HUES48 (cell line): ENCODE measurements around the gene ZNF32.
A peak's percentile ranks its signal among the peaks of the same experiment; 100 is the strongest.

Experiments
- H3K27ac ChIP-seq: one replicate; pipeline ENCODE4 v1.7.0; 2013; ENCODE audit warnings: low read depth, low read length, inconsistent platforms
- H3K27me3 ChIP-seq: 2 replicates; pipeline ENCODE4 v1.6.1; 2013; ENCODE audit warnings: mild to moderate bottlenecking, low read length; ENCODE audit not compliant: control insufficient read depth, insufficient read depth
- H3K36me3 ChIP-seq: 2 replicates; pipeline ENCODE4 v1.6.1; 2013; ENCODE audit warnings: low read length; ENCODE audit not compliant: control insufficient read depth, insufficient read depth
- H3K4me1 ChIP-seq: 2 replicates; pipeline ENCODE4 v1.6.1; 2013; ENCODE audit warnings: mild to moderate bottlenecking, low read length; ENCODE audit not compliant: control insufficient read depth, insufficient read depth
- H3K4me3 ChIP-seq: 2 replicates; pipeline ENCODE4 v1.5.1; 2013; ENCODE audit warnings: mild to moderate bottlenecking, low read depth, low read length
- H3K9ac ChIP-seq: 2 replicates; pipeline ENCODE4 v1.6.1; 2013; ENCODE audit warnings: mild to moderate bottlenecking, low read depth, low read length, moderate library complexity
- H3K9me3 ChIP-seq: 2 replicates; pipeline ENCODE4 v1.6.1; 2013; ENCODE audit warnings: low read length; ENCODE audit not compliant: control insufficient read depth, insufficient read depth

Gene ZNF32

GRCh38 chr10:43680035-43680434, 31.4 kb upstream of the ZNF32 start:
- Histone ChIP-seq H3K36me3 (no peaks in the 10 kb centered on the region), H3K4me1 (no peaks in the 10 kb centered on the region), H3K27ac (no peak overlapping the region), H3K27me3 (no peaks in the 10 kb centered on the region), H3K9ac (no peak overlapping the region), H3K9me3 (no peaks in the 10 kb centered on the region), H3K4me3 (no peak overlapping the region)

GRCh38 chr10:43679509-43679908, 30.8 kb upstream of the ZNF32 start:
- Histone ChIP-seq H3K36me3 (no peaks in the 10 kb centered on the region), H3K9me3 (no peaks in the 10 kb centered on the region), H3K9ac (no peak overlapping the region), H3K27me3 (no peaks in the 10 kb centered on the region), H3K4me3 (no peak overlapping the region), H3K4me1 (no peaks in the 10 kb centered on the region), H3K27ac (no peak overlapping the region)

GRCh38 chr10:43678654-43679053, 30.0 kb upstream of the ZNF32 start:
- H3K4me3 ChIP-seq: no peak overlapping the region
- no peak overlapping the region for H3K27ac ChIP-seq
- no peak overlapping the region for H3K9ac ChIP-seq
- H3K9me3 ChIP-seq: no peaks in the 10 kb centered on the region
- no peaks in the 10 kb centered on the region for H3K27me3 ChIP-seq
- H3K4me1 ChIP-seq: no peaks in the 10 kb centered on the region
- no peaks in the 10 kb centered on the region for H3K36me3 ChIP-seq

GRCh38 chr10:43676901-43677300, 28.2 kb upstream of the ZNF32 start:
- no peak overlapping the region for H3K9ac ChIP-seq
- no peaks in the 10 kb centered on the region for H3K9me3 ChIP-seq
- H3K27me3 ChIP-seq: no peaks in the 10 kb centered on the region
- no peaks in the 10 kb centered on the region for H3K4me1 ChIP-seq
- H3K27ac ChIP-seq: no peak overlapping the region
- no peaks in the 10 kb centered on the region for H3K36me3 ChIP-seq
- no peak overlapping the region for H3K4me3 ChIP-seq

GRCh38 chr10:43676331-43676730, 27.6 kb upstream of the ZNF32 start:
- Histone ChIP-seq H3K4me3 (no peak overlapping the region), H3K27me3 (no peaks in the 10 kb centered on the region; the same call in 1 of the 2 replicates), H3K27ac (no peak overlapping the region), H3K4me1 (no peaks in the 10 kb centered on the region), H3K9ac (no peak overlapping the region), H3K36me3 (no peaks in the 10 kb centered on the region), H3K9me3 (no peaks in the 10 kb centered on the region)

GRCh38 chr10:43674553-43675210, 26.0 kb upstream of the ZNF32 start:
- Histone ChIP-seq H3K9ac (no peak overlapping the region), H3K4me3 (no peak overlapping the region), H3K36me3 (no peaks in the 10 kb centered on the region), H3K27me3 (peaks cover 4% of the 10 kb centered on the region), H3K27ac (no peak overlapping the region), H3K4me1 (no peaks in the 10 kb centered on the region), H3K9me3 (no peaks in the 10 kb centered on the region)

GRCh38 chr10:43673471-43673870, 24.8 kb upstream of the ZNF32 start:
- Histone ChIP-seq H3K27ac (no peak overlapping the region), H3K9me3 (no peaks in the 10 kb centered on the region), H3K9ac (no peak overlapping the region), H3K27me3 (peaks cover 4% of the 10 kb centered on the region), H3K4me1 (no peaks in the 10 kb centered on the region), H3K36me3 (no peaks in the 10 kb centered on the region), H3K4me3 (no peak overlapping the region)

- H3K36me3 ChIP-seq: no peaks in the 10 kb centered on the region
- no peaks in the 10 kb centered on the region for H3K4me1 ChIP-seq
- H3K9me3 ChIP-seq: no peaks in the 10 kb centered on the region
- no peak overlapping the region for H3K4me3 ChIP-seq
- no peak overlapping the region for H3K27ac ChIP-seq
- no peak overlapping the region for H3K9ac ChIP-seq
- H3K27me3 ChIP-seq: peaks cover 7% of the 10 kb centered on the region
Observed at GRCh38 chr10:43671659-43672531, 23.2 kb upstream of the ZNF32 start.

- Histone ChIP-seq H3K4me3 (no peak overlapping the region), H3K4me1 (no peaks in the 10 kb centered on the region), H3K27me3 (peaks cover 13% of the 10 kb centered on the region), H3K36me3 (no peaks in the 10 kb centered on the region), H3K9me3 (no peaks in the 10 kb centered on the region), H3K27ac (no peak overlapping the region), H3K9ac (no peak overlapping the region)
Observed at GRCh38 chr10:43669386-43669785, 20.7 kb upstream of the ZNF32 start.

GRCh38 chr10:43667761-43668386, 19.2 kb upstream of the ZNF32 start:
- Histone ChIP-seq H3K36me3 (no peaks in the 10 kb centered on the region), H3K9me3 (no peaks in the 10 kb centered on the region; the same call in 1 of the 2 replicates), H3K27me3 (peaks cover 13% of the 10 kb centered on the region), H3K27ac (no peak overlapping the region), H3K9ac (no peak overlapping the region), H3K4me1 (no peaks in the 10 kb centered on the region), H3K4me3 (peak overlapping the region; percentile 48)

- no peak overlapping the region for H3K27ac ChIP-seq
- H3K4me1 ChIP-seq: no peaks in the 10 kb centered on the region
- peak overlapping the region; percentile 48 for H3K4me3 ChIP-seq
- H3K9me3 ChIP-seq: no peaks in the 10 kb centered on the region; the same call in 1 of the 2 replicates
- H3K36me3 ChIP-seq: no peaks in the 10 kb centered on the region
- H3K27me3 ChIP-seq: peaks cover 13% of the 10 kb centered on the region
- H3K9ac ChIP-seq: no peak overlapping the region
Observed at GRCh38 chr10:43667317-43667731, 18.6 kb upstream of the ZNF32 start.
